ENCODE results near the gene MAML3. TPM values are rescaled to one million over a fixed set of nuclear protein-coding genes. Genes with fewer than 3 reads are reported as not detected.

MAML3 gene
- total RNA-seq, 2 donors from 2014 or later = 29.2 to 32.2 TPM

GRCh38 chr4:139978692-139979091 lies 175.3 kb downstream of the MAML3 start:
- H3K27me3 Mint-ChIP-seq (ENCODE audit: insufficient read depth) = peaks cover 14% of the 10 kb centered on the region
- peaks cover 14% of the 10 kb centered on the region for H3K4me1 Mint-ChIP-seq
- WGBS, 2 experiments (ENCODE audit: insufficient coverage in 1 of 2, insufficient read length in 1 of 2) = 90 to 100% methylated on average over 1 to 2 of the region's 2 CpGs
- Histone ChIP-seq H3K4me3 (ENCODE audit: low read length) (no peak overlapping the region), H3K27me3 (ENCODE audit: control insufficient read depth, insufficient read depth, low read length, poor library complexity, severe bottlenecking) (no peaks in the 10 kb centered on the region), H3K36me3 (ENCODE audit: control insufficient read depth, insufficient read depth, low read length) (peaks cover 42% of the 10 kb centered on the region), H3K9me3 (ENCODE audit: control insufficient read depth, low read length) (no peaks in the 10 kb centered on the region), H3K9ac (ENCODE audit: extremely low read depth, low read length, poor library complexity, severe bottlenecking) (no peak overlapping the region), H3K27ac (ENCODE audit: low read depth, low read length) (no peak overlapping the region), H3K4me1 (ENCODE audit: control insufficient read depth, insufficient read depth, low read length) (no peaks in the 10 kb centered on the region)
- peaks cover 34% of the 10 kb centered on the region for H3K36me3 Mint-ChIP-seq (ENCODE audit: low read depth)
- no peak overlapping the region for H3K27ac Mint-ChIP-seq
- TF ChIP-seq CTCF (conservative IDR thresholded peaks at IDR 0.05) = no peak
- DNase-seq = no peak
- peaks cover 1% of the 10 kb centered on the region for H3K9me3 Mint-ChIP-seq
- H3K4me3 Mint-ChIP-seq = no peak overlapping the region

GRCh38 chr4:139977838-139978609 lies 176.0 kb downstream of the MAML3 start:
- no peak overlapping the region for H3K27ac Mint-ChIP-seq
- no peak overlapping the region for H3K4me3 Mint-ChIP-seq
- Histone ChIP-seq H3K27ac (ENCODE audit: low read depth, low read length) (no peak overlapping the region), H3K4me1 (ENCODE audit: control insufficient read depth, insufficient read depth, low read length) (no peaks in the 10 kb centered on the region), H3K9ac (ENCODE audit: extremely low read depth, low read length, poor library complexity, severe bottlenecking) (no peak overlapping the region), H3K9me3 (ENCODE audit: control insufficient read depth, low read length) (no peaks in the 10 kb centered on the region), H3K36me3 (ENCODE audit: control insufficient read depth, insufficient read depth, low read length) (peaks cover 39% of the 10 kb centered on the region), H3K27me3 (ENCODE audit: control insufficient read depth, insufficient read depth, low read length, poor library complexity, severe bottlenecking) (no peaks in the 10 kb centered on the region), H3K4me3 (ENCODE audit: low read length) (no peak overlapping the region)
- H3K36me3 Mint-ChIP-seq (ENCODE audit: low read depth) = peaks cover 32% of the 10 kb centered on the region
- no peak for TF ChIP-seq CTCF (conservative IDR thresholded peaks at IDR 0.05)
- WGBS, 2 experiments (ENCODE audit: insufficient coverage in 1 of 2, insufficient read length in 1 of 2) = 75 to 84% methylated on average over 1 to 3 of the region's 3 CpGs
- peaks cover 1% of the 10 kb centered on the region for H3K9me3 Mint-ChIP-seq
- H3K4me1 Mint-ChIP-seq = peaks cover 14% of the 10 kb centered on the region
- DNase-seq = no peak
- H3K27me3 Mint-ChIP-seq (ENCODE audit: insufficient read depth) = peaks cover 16% of the 10 kb centered on the region

GRCh38 chr4:139975830-139976272 lies 178.1 kb downstream of the MAML3 start:
- H3K36me3 ChIP-seq (ENCODE audit: control insufficient read depth, insufficient read depth, low read length) = peaks cover 39% of the 10 kb centered on the region
- Mint-ChIP-seq H3K27ac (no peak overlapping the region), H3K4me1 (peaks cover 14% of the 10 kb centered on the region)

More at GRCh38 chr4:139975830-139976272, 178.1 kb downstream of the MAML3 start:
- Mint-ChIP-seq H3K27me3 (ENCODE audit: insufficient read depth) (peaks cover 24% of the 10 kb centered on the region), H3K9me3 (peaks cover 1% of the 10 kb centered on the region), H3K4me3 (no peak overlapping the region), H3K36me3 (ENCODE audit: low read depth) (peaks cover 32% of the 10 kb centered on the region)
- no peak for DNase-seq
- TF ChIP-seq CTCF (conservative IDR thresholded peaks at IDR 0.05) = no peak
- 79% methylated on average over 1 of the region's 1 CpG; no CpG with 5 or more reads in 1 of the 2 experiments for WGBS, 2 experiments (ENCODE audit: insufficient coverage in 1 of 2, insufficient read length in 1 of 2)
- H3K27me3 ChIP-seq (ENCODE audit: control insufficient read depth, insufficient read depth, low read length, poor library complexity, severe bottlenecking) = no peaks in the 10 kb centered on the region
- H3K9me3 ChIP-seq (ENCODE audit: control insufficient read depth, low read length) = no peaks in the 10 kb centered on the region
- no peaks in the 10 kb centered on the region for H3K4me1 ChIP-seq (ENCODE audit: control insufficient read depth, insufficient read depth, low read length)
- no peak overlapping the region for H3K9ac ChIP-seq (ENCODE audit: extremely low read depth, low read length, poor library complexity, severe bottlenecking)
- no peak overlapping the region for H3K4me3 ChIP-seq (ENCODE audit: low read length)
- no peak overlapping the region for H3K27ac ChIP-seq (ENCODE audit: low read depth, low read length)
